Heart left ventricle (tissue), 16 donors: ENCODE results near the gene TVP23C. TPM values are rescaled to one million over a fixed set of nuclear protein-coding genes. Genes with fewer than 3 reads are reported as not detected.

Source experiments
- ATAC-seq, 4 donors: fragments of 200-7000 bp; cut with Tn5 transposase; one replicate each; pipeline ENCODE4 v1.9.1; 2020 to 2022; ENCODE audit warnings: moderate library complexity in 4 of 4, mild to moderate bottlenecking in 3 of 4, moderate number of reproducible peaks in 1 of 4
- DNase-seq, 5 donors: peaks; one replicate each; pipeline ENCODE4 v3.0.0-alpha.2; 2020
- H3K27ac ChIP-seq, 12 donors: fragments of 200-600 bp; sonication (generic) in 4 of 12; one replicate each; pipeline versions ENCODE4 v1.5.0 to v1.8.0; 2016 to 2022; ENCODE audit warnings: mild to moderate bottlenecking in 2 of 12
- H3K27me3 ChIP-seq, 9 donors: fragments of 200-600 bp; sonication (generic) in 2 of 9; one replicate each; pipeline versions ENCODE4 v1.5.1 to v1.8.0; 2016 to 2022; ENCODE audit warnings: mild to moderate bottlenecking in 3 of 9
- H3K36me3 ChIP-seq, 9 donors: fragments of 200-600 bp; sonication (generic) in 2 of 9; one replicate each; pipeline versions ENCODE4 v1.5.0 to v1.8.0; 2018 to 2022; ENCODE audit warnings: mild to moderate bottlenecking in 2 of 9
- H3K4me1 ChIP-seq, 12 donors: fragments of 200-600 bp; sonication (generic) in 4 of 12; one replicate each; pipeline versions ENCODE4 v1.5.0 to v1.8.0; 2016 to 2022; ENCODE audit warnings: mild to moderate bottlenecking in 3 of 12
- H3K4me3 ChIP-seq, 12 donors: fragments of 200-600 bp; sonication (generic) in 4 of 12; one replicate each; pipeline versions ENCODE4 v1.5.0 to v1.8.0; 2017 to 2022; ENCODE audit warnings: mild to moderate bottlenecking in 9 of 12, moderate library complexity in 4 of 12
- H3K9me3 ChIP-seq, 12 donors: fragments of 200-600 bp; sonication (generic) in 4 of 12; one replicate each; pipeline versions ENCODE4 v1.5.0 to v1.8.0; 2016 to 2022; ENCODE audit warnings: mild to moderate bottlenecking in 1 of 12
- CTCF ChIP-seq, 12 donors: fragments of 200-600 bp; sonication (generic) in 4 of 12; IDR thresholded peaks; one replicate each; pipeline versions ENCODE4 v1.5.0 to v1.8.0; 2018 to 2022; ENCODE audit warnings: antibody characterized with exemption in 12 of 12, mild to moderate bottlenecking in 5 of 12
- POLR2A ChIP-seq, 2 donors: fragments of 450-650 bp; IDR thresholded peaks; one replicate each; pipeline ENCODE4 v1.6.1; 2017; ENCODE audit warnings: antibody characterized with exemption in 2 of 2, mild to moderate bottlenecking in 2 of 2, moderate library complexity in 2 of 2
- WGBS, 4 donors: extraction: QIAGEN DNeasy Blood & Tissue Kit in 2 of 4; methylation state at CpG; one replicate each; pipeline versions ENCODE4 v1.1.5 to v1.1.7; 2013 to 2018; 5-methylcytosine and 5-hydroxymethylcytosine counted together
- intact Hi-C, 10 donors: fragments of 100-400 bp; cut with DNase I; formaldehyde crosslinking; loops; one replicate each; pipeline versions ENCODE4 v1.11.1 to v1.14.2; 2022
- polyA plus RNA-seq, 2 donors: library from polyadenylated mRNA; stranded (reverse); fragments of 200-250 nt; gene quantifications; one replicate each; pipeline ENCODE4 v1.2.3, GENCODE V29; 2013
- total RNA-seq, 9 donors: library from RNA; depleted of rRNA in 2 of 9; stranded (reverse); fragments of >200 nt in 2 of 9; fragmentation: NEBNext Ultra II Directional in 3 of 9; extraction: Animal tissue kit (Norgen Biotek cat#: 25700) in 3 of 9; gene quantifications; one replicate each; pipeline versions ENCODE4 v1.1.0 to v1.2.4, GENCODE V29; 2016 to 2023
- donor health status: ischemic (EF 13 %, LVEDD 7.1; RV severe dilation, severe dysfunction).
- donor health status: healthy with polysubstance abuse.
- donor health status: DM: no; HTN: yes; CAD: no.
- donor health status: DM: no; HTN: no; CAD: no.
- donor health status: ischemic (EF 25% LVEDD 6.9; RV normal size, moderate dysfunction).
- donor health status: ischemic (EF 25% LVEDD 5.7; RV mildly dilated, moderate dysfunction).
- donor health status: healthy.
- donor health status: DM: yes; HTN: yes; CAD: no.
- donor health status: ischemic (EF 35%, LVEDD 5.7; RV mildly dilated, moderate dysfunction).
- donor health status: nonischemic (EF 11% LVEDD 7.7; RV severe dilation, severe dysfunction).
- donor health status: DM: yes; HTN: yes; CAD: no.
- donor health status: PGD.
- donor health status: ischemic (EF 29% LVEDD 5.4; RV normal size, mild dysfunction).
- donor health status: nonischemic (EF 23%, LVEDD 6.1; RV moderate dilation, normal function).

Gene TVP23C
- total and polyA plus RNA-seq, 11 donors, result 1.9 to 8.7 (median 5.2) TPM

DNA sequence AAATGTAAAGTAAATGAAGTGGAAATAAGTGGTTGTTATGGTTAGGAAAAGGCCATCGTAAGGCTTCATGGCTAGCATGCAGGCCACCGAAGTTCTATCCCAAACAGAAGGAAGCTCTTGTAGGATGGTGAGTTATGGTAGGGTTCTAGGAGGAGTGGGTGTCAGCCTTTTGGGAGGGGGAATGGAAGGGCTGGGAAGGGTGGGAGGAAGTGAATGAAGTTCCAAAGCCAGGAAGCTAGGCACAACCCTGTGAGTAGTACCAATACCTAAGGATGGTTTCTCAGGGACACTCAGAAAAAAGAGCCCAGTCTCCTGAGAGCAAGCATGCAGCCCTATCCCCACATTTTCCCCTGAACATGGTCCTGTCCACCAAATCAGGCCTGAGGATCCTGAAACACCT lies 59.6 kb downstream of the TVP23C start:
- H3K9me3 ChIP-seq, result no peaks in the 10 kb centered on the region
- no peaks in the 10 kb centered on the region for H3K27me3 ChIP-seq
- no peak overlapping the region for H3K27ac ChIP-seq
- peaks cover 0 to 5% (median 0%) of the 10 kb centered on the region in 9 donors for H3K36me3 ChIP-seq
- 83 to 93% (median 87%) methylated on average over 2 of the region's 2 CpGs for WGBS, 4 donors
- H3K4me1 ChIP-seq, result peaks cover 1 to 27% (median 11%) of the 10 kb centered on the region in 12 donors
- TF ChIP-seq CTCF (IDR thresholded peaks at IDR 0.05), result no peak
- TF ChIP-seq POLR2A (IDR thresholded peaks at IDR 0.05), result no peak
- intact Hi-C loops, result loop anchor here in 7 of 10 donors (1.0 to 5.0 kb wide), 7 partner anchors 46 to 246 kb away; partner anchors contain the start of gene TEKT3 (in 1 of the 7)
- no peak overlapping the region for H3K4me3 ChIP-seq
- no peak for DNase-seq
- no peak for ATAC-seq

GRCh38 chr17:15502369-15503112 lies 60.7 kb downstream of the TVP23C start:
- peaks cover 0 to 17% (median 11%) of the 10 kb centered on the region in 12 donors for H3K4me1 ChIP-seq
- no peaks in the 10 kb centered on the region for H3K27me3 ChIP-seq
- peak; percentile 80 to 96 (median 91) for TF ChIP-seq CTCF (IDR thresholded peaks at IDR 0.05)
- no peak for TF ChIP-seq POLR2A (IDR thresholded peaks at IDR 0.05)
- DNase-seq, result peak; percentile 90 to 95 (median 91)
- peaks cover 0 to 5% (median 0%) of the 10 kb centered on the region in 9 donors for H3K36me3 ChIP-seq
- intact Hi-C loops, result loop anchor here (1.0 to 5.0 kb wide), 8 partner anchors 45 to 245 kb away; partner anchors contain the start of gene TEKT3 (in 1 of the 10)
- no peaks in the 10 kb centered on the region for H3K9me3 ChIP-seq
- H3K27ac ChIP-seq, result peak overlapping the region; percentile 61 to 85 (median 78)
- peak; percentile 78 to 95 (median 91) for ATAC-seq
- WGBS, 4 donors, result 23 to 34% (median 26%) methylated on average over 32 of the region's 32 CpGs
- H3K4me3 ChIP-seq, result peak overlapping the region in 10 of 12 donors; percentile 10 to 56 (median 42)

- no peak for ATAC-seq
- peak overlapping the region in 4 of 12 donors; percentile 38 to 56 (median 52) for H3K4me3 ChIP-seq
These were observed 61.5 kb downstream of the TVP23C start for GRCh38 chr17:15501793-15502192.

More at GRCh38 chr17:15501793-15502192, 61.5 kb downstream of the TVP23C start:
- 76 to 90% (median 85%) methylated on average over 7 of the region's 7 CpGs for WGBS, 4 donors
- TF ChIP-seq CTCF (IDR thresholded peaks at IDR 0.05) (no peak), POLR2A (IDR thresholded peaks at IDR 0.05) (no peak)
- intact Hi-C loops, result loop anchor here in 9 of 10 donors (1.0 to 5.0 kb wide), 8 partner anchors 44 to 244 kb away; partner anchors contain the start of gene TEKT3 (in 1 of the 9)
- Histone ChIP-seq H3K9me3 (no peaks in the 10 kb centered on the region), H3K27me3 (no peaks in the 10 kb centered on the region), H3K27ac (peak overlapping the region in 9 of 12 donors; percentile 61 to 85 (median 78)), H3K36me3 (peaks cover 0 to 4% (median 0%) of the 10 kb centered on the region in 9 donors), H3K4me1 (peaks cover 0 to 21% (median 16%) of the 10 kb centered on the region in 12 donors)
- no peak for DNase-seq
